Measurements from ENCODE around the gene ADK. TPM values are rescaled to one million over a fixed set of nuclear protein-coding genes. Genes with fewer than 3 reads are reported as not detected.
"Not testable (repeated sequence)": the region's sequence is repeated elsewhere in the genome, so short reads cannot be mapped to it uniquely, and the experiment has no call there.

Gene ADK
- total RNA-seq, 2 donors from 2014 or later = 14.4 to 24.3 TPM

DNA sequence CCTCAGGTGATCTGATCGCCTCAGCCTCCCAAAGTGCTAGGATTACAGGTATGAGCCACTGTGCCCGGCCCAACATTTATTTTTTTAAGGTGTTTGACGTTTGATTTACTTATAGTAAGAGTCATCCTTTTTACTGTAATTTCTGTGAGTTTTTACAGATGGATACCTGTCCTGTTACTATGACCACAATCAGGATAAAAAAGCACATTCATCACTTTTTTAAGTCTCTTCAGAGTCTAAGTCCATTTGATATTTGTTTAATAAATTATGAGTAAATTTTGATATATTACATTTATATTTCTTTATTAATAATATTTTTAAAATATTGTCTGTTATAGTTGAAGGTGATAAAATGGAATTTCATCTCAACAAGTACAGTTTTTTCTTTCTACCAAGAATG is 374.9 kb downstream of the ADK start:
- Histone ChIP-seq H3K27ac (no peak overlapping the region), H3K9me3 (no peaks in the 10 kb centered on the region), H3K36me3 (no peaks in the 10 kb centered on the region), H3K4me3 (no peak overlapping the region), H3K4me1 (ENCODE audit: control insufficient read depth in 1 of 2, low read depth in 2 of 2) (no peaks in the 10 kb centered on the region), H3K27me3 (replicated peaks; ENCODE audit: insufficient read depth) (no peaks in the 10 kb centered on the region)
- DNase-seq (ENCODE audit: low spot score) (no peak), ATAC-seq (ENCODE audit: insufficient number of reproducible peaks, low FRiP score, low read depth) (no peak)
- TF ChIP-seq, protein P1, sequence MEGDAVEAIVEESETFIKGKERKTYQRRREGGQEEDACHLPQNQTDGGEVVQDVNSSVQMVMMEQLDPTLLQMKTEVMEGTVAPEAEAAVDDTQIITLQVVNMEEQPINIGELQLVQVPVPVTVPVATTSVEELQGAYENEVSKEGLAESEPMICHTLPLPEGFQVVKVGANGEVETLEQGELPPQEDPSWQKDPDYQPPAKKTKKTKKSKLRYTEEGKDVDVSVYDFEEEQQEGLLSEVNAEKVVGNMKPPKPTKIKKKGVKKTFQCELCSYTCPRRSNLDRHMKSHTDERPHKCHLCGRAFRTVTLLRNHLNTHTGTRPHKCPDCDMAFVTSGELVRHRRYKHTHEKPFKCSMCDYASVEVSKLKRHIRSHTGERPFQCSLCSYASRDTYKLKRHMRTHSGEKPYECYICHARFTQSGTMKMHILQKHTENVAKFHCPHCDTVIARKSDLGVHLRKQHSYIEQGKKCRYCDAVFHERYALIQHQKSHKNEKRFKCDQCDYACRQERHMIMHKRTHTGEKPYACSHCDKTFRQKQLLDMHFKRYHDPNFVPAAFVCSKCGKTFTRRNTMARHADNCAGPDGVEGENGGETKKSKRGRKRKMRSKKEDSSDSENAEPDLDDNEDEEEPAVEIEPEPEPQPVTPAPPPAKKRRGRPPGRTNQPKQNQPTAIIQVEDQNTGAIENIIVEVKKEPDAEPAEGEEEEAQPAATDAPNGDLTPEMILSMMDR (IDR thresholded peaks at IDR 0.05) = no peak

DNA sequence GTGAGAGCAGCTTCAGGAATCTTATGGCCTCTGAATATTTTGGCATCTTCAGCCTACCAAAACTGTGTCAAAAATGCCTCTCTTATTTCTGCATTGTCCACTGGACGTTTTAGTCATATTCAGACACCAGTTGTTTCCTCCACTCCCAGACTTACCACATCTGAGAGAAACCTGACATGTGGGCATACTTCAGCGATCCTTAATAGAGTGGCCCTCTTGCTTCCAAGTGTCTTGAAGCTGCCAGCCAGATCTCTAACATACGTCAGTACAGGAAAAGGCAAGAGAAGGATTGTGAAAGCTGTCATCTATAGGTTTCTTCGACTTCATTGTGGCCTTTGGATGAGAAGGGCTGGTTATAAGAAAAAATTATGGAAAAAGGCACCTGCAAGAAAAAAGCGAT is 376.6 kb downstream of the ADK start:
- not testable (repeated sequence) for ATAC-seq (ENCODE audit: insufficient number of reproducible peaks, low FRiP score, low read depth); DNase-seq (ENCODE audit: low spot score); H3K27me3 ChIP-seq (replicated peaks; ENCODE audit: insufficient read depth); H3K9me3 ChIP-seq; H3K27ac ChIP-seq; H3K4me3 ChIP-seq; H3K36me3 ChIP-seq; H3K4me1 ChIP-seq (ENCODE audit: control insufficient read depth in 1 of 2, low read depth in 2 of 2)

DNA sequence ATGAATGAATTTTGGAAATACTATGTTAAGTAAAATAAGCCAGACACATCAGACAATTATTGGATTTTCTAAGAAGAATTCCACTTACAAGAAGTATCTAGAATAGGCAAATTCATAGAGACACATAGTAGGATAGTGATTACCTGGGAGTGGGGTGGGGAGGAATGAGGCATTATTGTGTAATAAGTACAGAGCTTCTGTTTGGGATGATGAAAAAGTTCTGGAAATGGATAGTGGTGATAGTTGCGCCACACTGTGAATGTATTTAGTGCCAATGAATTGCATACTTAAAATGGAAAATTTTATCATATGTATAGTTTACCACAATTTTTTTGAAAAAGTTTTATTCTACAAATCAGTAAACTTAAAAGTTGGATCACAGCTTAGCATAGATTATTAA is 378.2 kb downstream of the ADK start:
- TF ChIP-seq, protein P1 (IDR thresholded peaks at IDR 0.05) = no peak
- H3K27ac ChIP-seq = no peak overlapping the region
- DNase-seq (ENCODE audit: low spot score) = no peak
- no peak overlapping the region for H3K4me3 ChIP-seq
- H3K4me1 ChIP-seq (ENCODE audit: control insufficient read depth in 1 of 2, low read depth in 2 of 2) = no peaks in the 10 kb centered on the region
- H3K9me3 ChIP-seq = no peaks in the 10 kb centered on the region
- H3K36me3 ChIP-seq = no peaks in the 10 kb centered on the region
- H3K27me3 ChIP-seq (replicated peaks; ENCODE audit: insufficient read depth) = no peaks in the 10 kb centered on the region
- ATAC-seq (ENCODE audit: insufficient number of reproducible peaks, low FRiP score, low read depth) = no peak

GRCh38 chr10:74530981-74531380 is 380.0 kb downstream of the ADK start:
- Histone ChIP-seq H3K4me1 (ENCODE audit: control insufficient read depth in 1 of 2, low read depth in 2 of 2) (no peaks in the 10 kb centered on the region), H3K9me3 (no peaks in the 10 kb centered on the region), H3K27me3 (replicated peaks; ENCODE audit: insufficient read depth) (no peaks in the 10 kb centered on the region), H3K27ac (no peak overlapping the region), H3K36me3 (no peaks in the 10 kb centered on the region), H3K4me3 (no peak overlapping the region)
- ATAC-seq (ENCODE audit: insufficient number of reproducible peaks, low FRiP score, low read depth) = no peak
- no peak for DNase-seq (ENCODE audit: low spot score)
- TF ChIP-seq, protein P1 (IDR thresholded peaks at IDR 0.05) = no peak

DNA sequence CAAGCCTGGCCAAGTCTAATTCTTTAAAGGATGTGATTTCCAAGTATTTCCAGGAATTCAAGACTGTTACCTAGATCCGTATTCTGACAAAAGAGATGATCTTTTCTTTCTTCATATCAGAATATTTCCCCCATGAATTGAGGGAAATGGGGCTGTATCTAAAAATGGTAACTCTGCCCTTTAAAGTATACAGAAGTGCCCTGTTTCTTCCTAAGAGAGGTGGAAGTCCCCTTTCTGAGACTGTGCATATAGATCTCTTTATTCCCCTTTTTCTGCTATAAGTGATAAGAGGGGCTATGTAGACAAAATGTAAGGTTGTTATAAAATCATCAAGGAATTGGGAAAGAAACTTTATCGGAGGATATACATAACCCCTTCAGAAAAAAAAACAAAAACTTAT is 388.3 kb downstream of the ADK start:
- Histone ChIP-seq H3K9me3 (no peaks in the 10 kb centered on the region), H3K4me1 (ENCODE audit: control insufficient read depth in 1 of 2, low read depth in 2 of 2) (no peaks in the 10 kb centered on the region), H3K27ac (no peak overlapping the region), H3K4me3 (no peak overlapping the region), H3K36me3 (no peaks in the 10 kb centered on the region), H3K27me3 (replicated peaks; ENCODE audit: insufficient read depth) (no peaks in the 10 kb centered on the region)
- no peak for DNase-seq (ENCODE audit: low spot score)
- TF ChIP-seq, protein P1 (IDR thresholded peaks at IDR 0.05) = no peak
- no peak for ATAC-seq (ENCODE audit: insufficient number of reproducible peaks, low FRiP score, low read depth)

- H3K4me3 ChIP-seq = no peak overlapping the region
Observed at GRCh38 chr10:74541375-74541774, 390.4 kb downstream of the ADK start.

More at GRCh38 chr10:74541375-74541774, 390.4 kb downstream of the ADK start:
- DNase-seq (ENCODE audit: low spot score) (no peak), ATAC-seq (ENCODE audit: insufficient number of reproducible peaks, low FRiP score, low read depth) (no peak)
- Histone ChIP-seq H3K9me3 (no peaks in the 10 kb centered on the region), H3K36me3 (no peaks in the 10 kb centered on the region), H3K27ac (no peak overlapping the region), H3K4me1 (ENCODE audit: control insufficient read depth in 1 of 2, low read depth in 2 of 2) (no peaks in the 10 kb centered on the region), H3K27me3 (replicated peaks; ENCODE audit: insufficient read depth) (no peaks in the 10 kb centered on the region)
- TF ChIP-seq, protein P1 (IDR thresholded peaks at IDR 0.05) = no peak

Data from thoracic aorta (tissue), 2 donors.